ENCODE results near the gene PRRC2A.

PRRC2A gene

DNA sequence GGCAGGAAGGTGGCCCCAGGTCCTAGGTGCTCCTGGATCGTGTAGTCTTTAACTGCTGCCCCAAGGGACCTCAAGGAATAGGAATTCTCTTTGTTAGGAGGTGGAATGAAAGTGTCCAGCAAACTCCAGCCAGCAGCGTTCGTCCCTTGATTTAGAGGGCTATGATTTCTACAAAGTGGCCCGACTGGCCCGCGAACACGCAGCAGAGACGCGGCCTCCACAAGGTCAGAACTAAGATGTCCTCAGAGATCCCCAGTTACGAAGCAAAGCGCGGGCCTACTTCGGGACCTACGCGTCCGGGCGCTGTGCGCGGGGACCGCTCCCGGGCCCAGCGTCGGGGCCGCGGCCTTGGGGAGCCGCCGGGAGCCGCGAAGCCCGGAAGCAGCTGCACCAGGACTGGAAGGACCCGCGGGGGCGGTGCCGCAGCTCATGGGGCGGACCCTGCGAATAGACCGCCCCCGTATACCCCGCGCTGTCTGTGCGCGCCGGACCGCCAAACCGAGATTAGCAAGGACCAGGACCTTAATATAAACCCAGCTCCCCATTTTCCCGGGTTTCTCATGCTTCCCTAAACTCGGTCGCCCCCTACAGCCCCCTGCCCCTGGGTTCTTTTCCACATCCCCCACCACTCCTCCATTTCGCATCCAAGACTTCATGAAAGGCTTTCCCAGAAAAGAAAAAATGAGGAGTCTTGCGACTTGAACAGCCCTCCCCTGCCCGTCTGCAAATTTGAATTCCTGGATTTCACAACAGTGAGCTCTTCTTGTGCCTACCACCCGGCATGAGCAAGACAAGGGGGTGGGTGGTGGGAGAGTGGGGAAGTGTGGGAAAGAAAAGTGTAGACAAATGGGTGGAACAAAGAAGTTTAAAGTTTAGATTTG lies 40.1 kb downstream of the PRRC2A start, which contains the start of gene C6orf47 (continued):
- TF ChIP-seq PRDM10 (tag by site-specific recombination; IDR thresholded peaks at IDR 0.05) = peak; percentile 61
- peak; percentile 66; the same call in 1 of the 2 replicates for TF ChIP-seq PBX3 (CRISPR knock-in tag; IDR thresholded peaks at IDR 0.05)
- no peak for TF ChIP-seq ZNF211 (tag by site-specific recombination; IDR thresholded peaks at IDR 0.05; ENCODE audit: low read depth)
- TF ChIP-seq, protein P1, sequence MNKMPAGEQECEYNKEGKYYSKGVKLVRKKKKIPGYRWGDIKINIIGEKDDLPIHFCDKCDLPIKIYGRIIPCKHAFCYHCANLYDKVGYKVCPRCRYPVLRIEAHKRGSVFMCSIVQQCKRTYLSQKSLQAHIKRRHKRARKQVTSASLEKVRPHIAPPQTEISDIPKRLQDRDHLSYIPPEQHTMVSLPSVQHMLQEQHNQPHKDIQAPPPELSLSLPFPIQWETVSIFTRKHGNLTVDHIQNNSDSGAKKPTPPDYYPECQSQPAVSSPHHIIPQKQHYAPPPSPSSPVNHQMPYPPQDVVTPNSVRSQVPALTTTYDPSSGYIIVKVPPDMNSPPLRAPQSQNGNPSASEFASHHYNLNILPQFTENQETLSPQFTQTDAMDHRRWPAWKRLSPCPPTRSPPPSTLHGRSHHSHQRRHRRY (tag by site-specific recombination; IDR thresholded peaks at IDR 0.05) = no peak
- TF ChIP-seq HOXD13 (CRISPR knock-in tag; IDR thresholded peaks at IDR 0.05; ENCODE audit: borderline replicate concordance) = no peak
- TF ChIP-seq ZNF302 (tag by site-specific recombination; IDR thresholded peaks at IDR 0.05; ENCODE audit: low read depth) = no peak
- TF ChIP-seq ZNF10 (tag by site-specific recombination; IDR thresholded peaks at IDR 0.05) = 0 out of 2 replicates have a peak, but pooled peaks have one; percentile 31
- TF ChIP-seq ZNF19 (tag by site-specific recombination; IDR thresholded peaks at IDR 0.05; ENCODE audit: low read depth) = no peak
- no peak for TF ChIP-seq ZNF626 (tag by site-specific recombination; IDR thresholded peaks at IDR 0.05)
- no peak for TF ChIP-seq ZNF202 (tag by site-specific recombination; IDR thresholded peaks at IDR 0.05; ENCODE audit: borderline replicate concordance)
- TF ChIP-seq ZNF311 (tag by site-specific recombination; IDR thresholded peaks at IDR 0.05; ENCODE audit: borderline replicate concordance) = no peak
- peak; percentile 49; the same call in 1 of the 2 replicates for TF ChIP-seq ZNF501 (tag by site-specific recombination; IDR thresholded peaks at IDR 0.05)
- TF ChIP-seq ZNF280D (tag by site-specific recombination; IDR thresholded peaks at IDR 0.05) = no peak
- TF ChIP-seq SCRT2 (tag by site-specific recombination; IDR thresholded peaks at IDR 0.05) = no peak
- TF ChIP-seq, protein P2, sequence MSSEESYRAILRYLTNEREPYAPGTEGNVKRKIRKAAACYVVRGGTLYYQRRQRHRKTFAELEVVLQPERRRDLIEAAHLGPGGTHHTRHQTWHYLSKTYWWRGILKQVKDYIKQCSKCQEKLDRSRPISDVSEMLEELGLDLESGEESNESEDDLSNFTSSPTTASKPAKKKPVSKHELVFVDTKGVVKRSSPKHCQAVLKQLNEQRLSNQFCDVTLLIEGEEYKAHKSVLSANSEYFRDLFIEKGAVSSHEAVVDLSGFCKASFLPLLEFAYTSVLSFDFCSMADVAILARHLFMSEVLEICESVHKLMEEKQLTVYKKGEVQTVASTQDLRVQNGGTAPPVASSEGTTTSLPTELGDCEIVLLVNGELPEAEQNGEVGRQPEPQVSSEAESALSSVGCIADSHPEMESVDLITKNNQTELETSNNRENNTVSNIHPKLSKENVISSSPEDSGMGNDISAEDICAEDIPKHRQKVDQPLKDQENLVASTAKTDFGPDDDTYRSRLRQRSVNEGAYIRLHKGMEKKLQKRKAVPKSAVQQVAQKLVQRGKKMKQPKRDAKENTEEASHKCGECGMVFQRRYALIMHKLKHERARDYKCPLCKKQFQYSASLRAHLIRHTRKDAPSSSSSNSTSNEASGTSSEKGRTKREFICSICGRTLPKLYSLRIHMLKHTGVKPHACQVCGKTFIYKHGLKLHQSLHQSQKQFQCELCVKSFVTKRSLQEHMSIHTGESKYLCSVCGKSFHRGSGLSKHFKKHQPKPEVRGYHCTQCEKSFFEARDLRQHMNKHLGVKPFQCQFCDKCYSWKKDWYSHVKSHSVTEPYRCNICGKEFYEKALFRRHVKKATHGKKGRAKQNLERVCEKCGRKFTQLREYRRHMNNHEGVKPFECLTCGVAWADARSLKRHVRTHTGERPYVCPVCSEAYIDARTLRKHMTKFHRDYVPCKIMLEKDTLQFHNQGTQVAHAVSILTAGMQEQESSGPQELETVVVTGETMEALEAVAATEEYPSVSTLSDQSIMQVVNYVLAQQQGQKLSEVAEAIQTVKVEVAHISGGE (tag by site-specific recombination; conservative IDR thresholded peaks at IDR 0.05; ENCODE audit: low read depth) = peak; percentile 76
- 0 out of 2 replicates have a peak, but pooled peaks have one; percentile 34 for TF ChIP-seq ZBTB44 (tag by site-specific recombination; IDR thresholded peaks at IDR 0.05)
- TF ChIP-seq, protein P3, sequence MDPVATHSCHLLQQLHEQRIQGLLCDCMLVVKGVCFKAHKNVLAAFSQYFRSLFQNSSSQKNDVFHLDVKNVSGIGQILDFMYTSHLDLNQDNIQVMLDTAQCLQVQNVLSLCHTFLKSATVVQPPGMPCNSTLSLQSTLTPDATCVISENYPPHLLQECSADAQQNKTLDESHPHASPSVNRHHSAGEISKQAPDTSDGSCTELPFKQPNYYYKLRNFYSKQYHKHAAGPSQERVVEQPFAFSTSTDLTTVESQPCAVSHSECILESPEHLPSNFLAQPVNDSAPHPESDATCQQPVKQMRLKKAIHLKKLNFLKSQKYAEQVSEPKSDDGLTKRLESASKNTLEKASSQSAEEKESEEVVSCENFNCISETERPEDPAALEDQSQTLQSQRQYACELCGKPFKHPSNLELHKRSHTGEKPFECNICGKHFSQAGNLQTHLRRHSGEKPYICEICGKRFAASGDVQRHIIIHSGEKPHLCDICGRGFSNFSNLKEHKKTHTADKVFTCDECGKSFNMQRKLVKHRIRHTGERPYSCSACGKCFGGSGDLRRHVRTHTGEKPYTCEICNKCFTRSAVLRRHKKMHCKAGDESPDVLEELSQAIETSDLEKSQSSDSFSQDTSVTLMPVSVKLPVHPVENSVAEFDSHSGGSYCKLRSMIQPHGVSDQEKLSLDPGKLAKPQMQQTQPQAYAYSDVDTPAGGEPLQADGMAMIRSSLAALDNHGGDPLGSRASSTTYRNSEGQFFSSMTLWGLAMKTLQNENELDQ (tag by site-specific recombination; IDR thresholded peaks at IDR 0.05; ENCODE audit: low read depth) = no peak
- TF ChIP-seq BCL11A (tag by site-specific recombination; IDR thresholded peaks at IDR 0.05; ENCODE audit: low read depth) = no peak
- TF ChIP-seq ZNF157 (tag by site-specific recombination; IDR thresholded peaks at IDR 0.05) = no peak
